Peyer's patch (tissue), 4 donors: ENCODE measurements around the gene MMP24OS.

ENCODE experiments used
- POLR2A ChIP-seq, 2 donors: fragments of 450-650 bp; IDR thresholded peaks; one replicate each; pipeline ENCODE4 v1.5.1; 2017; ENCODE audit warnings: antibody characterized with exemption in 2 of 2, mild to moderate bottlenecking in 2 of 2, moderate library complexity in 2 of 2
- TF ChIP-seq, protein P1 (sequence below), 6 experiments: fragments of 450-650 bp in 4 of 6; fragments of 200-600 bp in 2 of 6; sonication (generic) in 1 of 6; IDR thresholded peaks; one replicate each; pipeline ENCODE4 v1.5.1; 2017 to 2019; ENCODE audit warnings: antibody characterized with exemption in 6 of 6, mild to moderate bottlenecking in 3 of 6, moderate library complexity in 1 of 6

DNA sequence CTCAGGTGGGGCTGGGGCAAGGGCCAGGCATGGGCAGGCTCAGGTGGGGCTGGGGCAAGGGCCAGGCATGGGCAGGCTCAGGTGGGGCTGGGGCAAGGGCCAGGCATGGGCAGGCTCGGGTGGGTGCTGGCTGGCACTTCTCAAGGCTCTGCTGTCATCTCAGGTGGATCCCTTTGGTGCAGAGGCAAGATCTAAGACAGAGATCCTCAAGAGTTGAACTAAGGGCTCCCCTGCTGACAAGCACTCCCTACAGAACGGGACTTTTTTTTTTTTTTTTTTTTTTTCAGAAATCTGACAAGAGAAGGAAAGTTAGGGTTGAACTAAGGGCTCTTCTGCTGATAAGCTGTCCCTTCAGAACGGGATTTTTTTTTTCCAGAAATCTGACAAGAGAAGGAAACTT is 24.9 kb downstream of the MMP24OS start:
- TF ChIP-seq, protein P1, sequence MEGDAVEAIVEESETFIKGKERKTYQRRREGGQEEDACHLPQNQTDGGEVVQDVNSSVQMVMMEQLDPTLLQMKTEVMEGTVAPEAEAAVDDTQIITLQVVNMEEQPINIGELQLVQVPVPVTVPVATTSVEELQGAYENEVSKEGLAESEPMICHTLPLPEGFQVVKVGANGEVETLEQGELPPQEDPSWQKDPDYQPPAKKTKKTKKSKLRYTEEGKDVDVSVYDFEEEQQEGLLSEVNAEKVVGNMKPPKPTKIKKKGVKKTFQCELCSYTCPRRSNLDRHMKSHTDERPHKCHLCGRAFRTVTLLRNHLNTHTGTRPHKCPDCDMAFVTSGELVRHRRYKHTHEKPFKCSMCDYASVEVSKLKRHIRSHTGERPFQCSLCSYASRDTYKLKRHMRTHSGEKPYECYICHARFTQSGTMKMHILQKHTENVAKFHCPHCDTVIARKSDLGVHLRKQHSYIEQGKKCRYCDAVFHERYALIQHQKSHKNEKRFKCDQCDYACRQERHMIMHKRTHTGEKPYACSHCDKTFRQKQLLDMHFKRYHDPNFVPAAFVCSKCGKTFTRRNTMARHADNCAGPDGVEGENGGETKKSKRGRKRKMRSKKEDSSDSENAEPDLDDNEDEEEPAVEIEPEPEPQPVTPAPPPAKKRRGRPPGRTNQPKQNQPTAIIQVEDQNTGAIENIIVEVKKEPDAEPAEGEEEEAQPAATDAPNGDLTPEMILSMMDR (IDR thresholded peaks at IDR 0.05) = no peak
- TF ChIP-seq POLR2A (IDR thresholded peaks at IDR 0.05) = no peak
